ENCODE measurements around the gene TNXB.
A peak's percentile ranks its signal among the peaks of the same experiment; 100 is the strongest.

GRCh38 chr6:32076321-32076809 is 32.8 kb downstream of the TNXB start:
- TF ChIP-seq CTCF (IDR thresholded peaks at IDR 0.05) (no peak), POLR2A (IDR thresholded peaks at IDR 0.05; ENCODE audit: low read depth) (no peak), POLR2AphosphoS5 (IDR thresholded peaks at IDR 0.05) (peak; percentile 61 to 65)

All from esophagus muscularis mucosa (tissue), 3 donors.